OCI-LY7 (cell line): Measurements from ENCODE around the gene PAQR6.

Experiments used
- EZH2phosphoT487 ChIP-seq: fragments of 200-600 bp; sonication (generic); IDR thresholded peaks from 2 replicates; pipeline ENCODE4 v1.6.1; 2018; ENCODE audit warnings: low read depth, borderline replicate concordance, mild to moderate bottlenecking, mixed run types, antibody characterized with exemption, low read length, moderate library complexity, mixed read lengths
- TF ChIP-seq, protein P1 (sequence below): fragments of 200-600 bp; sonication (generic); conservative IDR thresholded peaks from 2 replicates; pipeline ENCODE4 v1.5.1; 2014; ENCODE audit warnings: mild to moderate bottlenecking, antibody characterized with exemption, low read length, moderate library complexity, mixed read lengths

DNA sequence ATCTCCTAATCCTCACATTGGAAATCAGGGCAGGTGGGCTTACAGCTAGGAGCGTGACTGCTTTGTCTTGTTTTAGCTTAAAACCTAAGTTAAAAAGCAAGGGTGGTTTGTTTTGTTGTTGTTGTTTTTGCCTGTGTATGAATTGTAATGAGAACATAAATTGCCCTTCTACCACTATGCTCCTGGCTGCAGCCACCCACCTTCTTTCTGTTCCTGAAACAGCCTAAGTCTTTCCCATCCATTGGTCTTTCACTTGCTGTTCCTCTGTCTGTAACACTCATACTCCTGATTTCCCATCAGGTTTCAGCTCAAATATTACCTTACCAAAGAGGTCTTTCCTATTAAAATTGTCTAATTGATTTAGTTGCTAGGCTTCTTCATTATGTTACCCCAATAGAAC lies 35.7 kb upstream of the PAQR6 start:
- TF ChIP-seq, protein P1, sequence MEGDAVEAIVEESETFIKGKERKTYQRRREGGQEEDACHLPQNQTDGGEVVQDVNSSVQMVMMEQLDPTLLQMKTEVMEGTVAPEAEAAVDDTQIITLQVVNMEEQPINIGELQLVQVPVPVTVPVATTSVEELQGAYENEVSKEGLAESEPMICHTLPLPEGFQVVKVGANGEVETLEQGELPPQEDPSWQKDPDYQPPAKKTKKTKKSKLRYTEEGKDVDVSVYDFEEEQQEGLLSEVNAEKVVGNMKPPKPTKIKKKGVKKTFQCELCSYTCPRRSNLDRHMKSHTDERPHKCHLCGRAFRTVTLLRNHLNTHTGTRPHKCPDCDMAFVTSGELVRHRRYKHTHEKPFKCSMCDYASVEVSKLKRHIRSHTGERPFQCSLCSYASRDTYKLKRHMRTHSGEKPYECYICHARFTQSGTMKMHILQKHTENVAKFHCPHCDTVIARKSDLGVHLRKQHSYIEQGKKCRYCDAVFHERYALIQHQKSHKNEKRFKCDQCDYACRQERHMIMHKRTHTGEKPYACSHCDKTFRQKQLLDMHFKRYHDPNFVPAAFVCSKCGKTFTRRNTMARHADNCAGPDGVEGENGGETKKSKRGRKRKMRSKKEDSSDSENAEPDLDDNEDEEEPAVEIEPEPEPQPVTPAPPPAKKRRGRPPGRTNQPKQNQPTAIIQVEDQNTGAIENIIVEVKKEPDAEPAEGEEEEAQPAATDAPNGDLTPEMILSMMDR = no peak
- no peak for TF ChIP-seq EZH2phosphoT487
